Chondrocyte (in vitro differentiated cells): ENCODE results near the gene SUCNR1. TPM values are rescaled to one million over a fixed set of nuclear protein-coding genes. Genes with fewer than 3 reads are reported as not detected.
"Not testable (repeated sequence)": the region's sequence is repeated elsewhere in the genome, so short reads cannot be mapped to it uniquely, and the experiment has no call there.

ENCODE experiments used
- DNase-seq: peaks from one replicate; pipeline ENCODE4 v3.0.0; 2021; ENCODE audit warnings: mixed read lengths, low spot score
- H3K27ac Mint-ChIP-seq: one replicate; pipeline ENCODE4 v1.8.0; 2021; ENCODE audit warnings: mild to moderate bottlenecking, moderate library complexity, mixed read lengths; ENCODE audit not compliant: unreplicated experiment
- H3K27me3 Mint-ChIP-seq: 2 replicates; pipeline ENCODE4 v1.8.0; 2021; ENCODE audit warnings: low read depth, mixed read lengths
- H3K36me3 Mint-ChIP-seq: 2 replicates; pipeline ENCODE4 v1.8.0; 2021; ENCODE audit warnings: low read depth, mixed read lengths
- H3K4me1 Mint-ChIP-seq: 2 replicates; pipeline ENCODE4 v1.8.0; 2021; ENCODE audit warnings: low read depth, mild to moderate bottlenecking, mixed read lengths
- H3K4me3 Mint-ChIP-seq: one replicate; pipeline ENCODE4 v1.8.0; 2021; ENCODE audit warnings: mild to moderate bottlenecking, moderate library complexity, mixed read lengths; ENCODE audit not compliant: unreplicated experiment
- H3K9me3 Mint-ChIP-seq: 2 replicates; pipeline ENCODE4 v1.8.0; 2021; ENCODE audit warnings: low read depth, mixed read lengths
- total RNA-seq: library from RNA; stranded (reverse); gene quantifications from 3 replicates; pipeline ENCODE4 v1.2.1, GENCODE V29; 2021
- TF ChIP-seq, protein P1 (sequence below): fragments of 200-600 bp; sonication (generic); IDR thresholded peaks from 2 replicates; pipeline ENCODE4 v1.5.0; 2021; ENCODE audit warnings: antibody characterized with exemption, mild to moderate bottlenecking, moderate library complexity

The SUCNR1 gene
- total RNA-seq, 1 donor from 2014 or later: 0.12 TPM

DNA sequence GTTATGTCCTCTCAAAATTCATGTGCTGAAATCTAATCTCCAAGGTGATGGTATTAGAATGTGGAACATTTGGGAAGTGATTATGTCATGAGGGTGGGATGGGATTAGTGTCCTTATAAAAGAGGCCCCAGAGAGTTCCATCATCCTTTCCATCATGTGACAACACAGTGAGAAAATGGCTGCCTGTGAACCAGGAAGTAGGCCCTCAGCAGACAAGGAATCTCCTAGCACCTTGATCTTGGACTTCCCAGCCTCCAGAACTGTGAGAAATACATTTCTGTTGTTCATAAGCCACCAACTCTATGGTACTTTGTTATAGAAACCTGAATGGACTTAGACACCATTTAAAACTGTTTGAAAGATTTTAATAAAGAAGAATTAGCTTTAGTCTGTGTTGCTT lies 20.8 kb downstream of the SUCNR1 start:
- Mint-ChIP-seq H3K27ac (no peak overlapping the region), H3K9me3 (peaks cover 2% of the 10 kb centered on the region), H3K27me3 (no peaks in the 10 kb centered on the region), H3K4me3 (no peak overlapping the region), H3K4me1 (peaks cover 8% of the 10 kb centered on the region), H3K36me3 (no peaks in the 10 kb centered on the region)
- TF ChIP-seq, protein P1, sequence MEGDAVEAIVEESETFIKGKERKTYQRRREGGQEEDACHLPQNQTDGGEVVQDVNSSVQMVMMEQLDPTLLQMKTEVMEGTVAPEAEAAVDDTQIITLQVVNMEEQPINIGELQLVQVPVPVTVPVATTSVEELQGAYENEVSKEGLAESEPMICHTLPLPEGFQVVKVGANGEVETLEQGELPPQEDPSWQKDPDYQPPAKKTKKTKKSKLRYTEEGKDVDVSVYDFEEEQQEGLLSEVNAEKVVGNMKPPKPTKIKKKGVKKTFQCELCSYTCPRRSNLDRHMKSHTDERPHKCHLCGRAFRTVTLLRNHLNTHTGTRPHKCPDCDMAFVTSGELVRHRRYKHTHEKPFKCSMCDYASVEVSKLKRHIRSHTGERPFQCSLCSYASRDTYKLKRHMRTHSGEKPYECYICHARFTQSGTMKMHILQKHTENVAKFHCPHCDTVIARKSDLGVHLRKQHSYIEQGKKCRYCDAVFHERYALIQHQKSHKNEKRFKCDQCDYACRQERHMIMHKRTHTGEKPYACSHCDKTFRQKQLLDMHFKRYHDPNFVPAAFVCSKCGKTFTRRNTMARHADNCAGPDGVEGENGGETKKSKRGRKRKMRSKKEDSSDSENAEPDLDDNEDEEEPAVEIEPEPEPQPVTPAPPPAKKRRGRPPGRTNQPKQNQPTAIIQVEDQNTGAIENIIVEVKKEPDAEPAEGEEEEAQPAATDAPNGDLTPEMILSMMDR: no peak
- no peak for DNase-seq

- no peak overlapping the region for H3K4me3 Mint-ChIP-seq
- no peaks in the 10 kb centered on the region for H3K9me3 Mint-ChIP-seq
- no peak overlapping the region for H3K27ac Mint-ChIP-seq
- H3K27me3 Mint-ChIP-seq: no peaks in the 10 kb centered on the region
- no peak for DNase-seq
- no peaks in the 10 kb centered on the region for H3K36me3 Mint-ChIP-seq
- TF ChIP-seq, protein P1: no peak
- H3K4me1 Mint-ChIP-seq: peaks cover 13% of the 10 kb centered on the region
These were observed 22.2 kb downstream of the SUCNR1 start for GRCh38 chr3:151895478-151896241.

GRCh38 chr3:151896246-151897012 lies 23.0 kb downstream of the SUCNR1 start:
- TF ChIP-seq, protein P1: no peak

DNA sequence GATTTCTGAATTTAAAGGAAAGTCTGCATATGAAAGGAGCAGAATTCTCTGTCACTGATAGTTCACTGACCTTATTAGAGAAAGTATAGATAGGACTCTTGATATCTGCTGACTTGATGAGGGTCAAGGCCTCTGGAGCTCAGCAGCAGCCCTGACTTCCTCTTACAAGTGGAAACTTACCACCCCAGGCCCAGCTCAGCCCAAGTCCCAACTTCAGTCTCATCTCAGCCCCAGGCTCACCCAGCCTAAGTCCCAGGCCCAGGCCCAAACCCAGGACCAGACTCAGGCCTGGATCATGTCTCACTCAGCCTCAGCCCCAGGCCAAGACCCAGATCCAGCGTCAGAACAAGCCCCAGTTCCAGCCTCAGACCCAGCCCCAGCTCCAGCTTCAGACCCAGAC lies 24.7 kb downstream of the SUCNR1 start:
- not testable (repeated sequence) for H3K27me3 Mint-ChIP-seq, H3K4me3 Mint-ChIP-seq, DNase-seq, H3K9me3 Mint-ChIP-seq, H3K36me3 Mint-ChIP-seq, H3K27ac Mint-ChIP-seq
- peaks cover 33% of the 10 kb centered on the region for H3K4me1 Mint-ChIP-seq

More at GRCh38 chr3:151896246-151897012, 23.0 kb downstream of the SUCNR1 start:
- Mint-ChIP-seq H3K9me3 (no peaks in the 10 kb centered on the region), H3K36me3 (no peaks in the 10 kb centered on the region), H3K4me1 (peaks cover 20% of the 10 kb centered on the region), H3K27ac (no peak overlapping the region), H3K27me3 (no peaks in the 10 kb centered on the region), H3K4me3 (no peak overlapping the region)
- DNase-seq: no peak

DNA sequence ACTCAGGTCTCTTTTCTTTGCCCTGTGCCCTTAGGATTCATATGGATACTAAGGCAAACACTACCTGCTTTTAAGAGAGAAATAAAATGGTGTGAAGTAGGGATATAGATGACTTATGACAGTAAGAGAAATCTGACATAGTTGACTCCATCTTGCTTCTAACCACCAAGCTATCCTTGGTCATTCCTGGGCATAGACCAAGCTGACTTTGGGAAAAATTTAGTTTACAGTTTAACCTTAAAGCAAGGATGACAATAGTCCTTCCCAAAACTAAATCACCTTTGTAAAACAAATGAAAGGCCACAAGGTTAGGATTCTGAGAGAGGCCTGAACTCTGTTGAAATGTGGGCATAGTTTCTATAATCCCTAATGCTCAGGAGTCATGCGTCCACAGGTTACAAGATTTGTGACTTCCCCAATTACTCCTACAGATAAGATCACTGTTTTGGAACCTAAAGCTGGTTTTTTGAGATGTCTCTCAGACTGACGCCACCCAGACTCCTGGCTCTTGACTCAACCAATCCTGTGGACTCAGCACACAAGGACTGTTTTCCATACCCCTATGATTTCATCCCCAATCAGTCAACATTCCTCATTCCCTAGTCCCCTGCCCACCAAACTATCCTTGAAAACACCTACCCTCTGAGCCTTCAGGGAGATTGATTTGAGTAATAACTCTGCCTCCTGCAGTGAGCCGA lies 25.3 kb downstream of the SUCNR1 start:
- DNase-seq, H3K27me3 Mint-ChIP-seq, H3K4me3 Mint-ChIP-seq, H3K9me3 Mint-ChIP-seq, H3K36me3 Mint-ChIP-seq, H3K27ac Mint-ChIP-seq: not testable (repeated sequence)
- peaks cover 39% of the 10 kb centered on the region for H3K4me1 Mint-ChIP-seq

DNA sequence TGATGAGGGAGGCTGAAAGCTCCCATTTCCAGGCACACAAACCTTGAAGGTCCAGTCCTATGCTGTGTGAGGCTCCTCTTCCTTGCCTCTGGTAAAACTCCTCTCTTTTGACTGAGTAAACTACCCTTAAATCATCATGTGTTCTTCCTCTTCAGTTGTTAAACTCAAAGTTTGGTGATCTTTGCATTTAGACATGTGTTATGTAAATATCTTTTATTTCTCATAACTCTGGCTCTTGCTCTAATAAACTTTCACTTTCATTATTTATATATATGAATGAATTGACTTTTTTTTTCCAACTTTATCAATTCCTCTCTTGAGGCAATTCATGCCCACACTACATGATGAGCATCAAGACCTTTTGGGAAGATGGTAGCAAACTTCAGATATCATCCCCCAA lies 26.6 kb downstream of the SUCNR1 start:
- no peaks in the 10 kb centered on the region for H3K27me3 Mint-ChIP-seq

More for the DNA sequence above, 26.6 kb downstream of the SUCNR1 start:
- Mint-ChIP-seq H3K9me3 (no peaks in the 10 kb centered on the region), H3K4me1 (peaks cover 47% of the 10 kb centered on the region), H3K27ac (no peak overlapping the region), H3K4me3 (no peak overlapping the region), H3K36me3 (no peaks in the 10 kb centered on the region)
- TF ChIP-seq, protein P1: no peak
- DNase-seq: no peak
